HepG2 (cell line): ENCODE measurements around the gene TRMT2A. TPM values are rescaled to one million over a fixed set of nuclear protein-coding genes. Genes with fewer than 3 reads are reported as not detected.

Source experiments
- GTF2F1 ChIP-seq: fragments of 150-350 bp; IDR thresholded peaks from 2 replicates; pipeline ENCODE4 v1.6.1; 2014; ENCODE audit warnings: low read length
- HES4 ChIP-seq: sonication (generic); formaldehyde crosslinking; IDR thresholded peaks from 2 replicates; pipeline ENCODE4 v1.9.0; 2021; ENCODE audit warnings: mild to moderate bottlenecking, missing genetic modification reagents, borderline replicate concordance
- HNF1B ChIP-seq: sonication (generic); formaldehyde crosslinking; IDR thresholded peaks from 2 replicates; pipeline ENCODE4 v1.5.1; 2020; ENCODE audit warnings: mild to moderate bottlenecking, moderate library complexity, missing genetic modification reagents
- MIER3 ChIP-seq: IDR thresholded peaks from 2 replicates; pipeline ENCODE4 v1.6.1; 2016; ENCODE audit warnings: missing compliant biosample characterization, borderline replicate concordance
- MLXIP ChIP-seq: sonication (generic); formaldehyde crosslinking; IDR thresholded peaks from 2 replicates; pipeline ENCODE4 v1.9.0; 2021; ENCODE audit warnings: missing genetic modification reagents, borderline replicate concordance
- NFE2L2 ChIP-seq: fragments of 150-350 bp; IDR thresholded peaks from 2 replicates; pipeline ENCODE4 v1.6.1; 2014; ENCODE audit warnings: low read length
- SMARCC2 ChIP-seq: fragments of 450-650 bp; IDR thresholded peaks from 2 replicates; pipeline ENCODE4 v1.6.1; 2017; ENCODE audit warnings: antibody characterized with exemption, mild to moderate bottlenecking
- SMC3 ChIP-seq: IDR thresholded peaks from 2 replicates; pipeline ENCODE4 v1.6.1; 2011; ENCODE audit warnings: low read length, improper control_type of control experiment
- SYNCRIP ChIP-seq: fragments of 200-400 bp; formaldehyde crosslinking; IDR thresholded peaks from 2 replicates; pipeline ENCODE4 v1.6.1; 2018; ENCODE audit warnings: mild to moderate bottlenecking, low read depth, low read length; ENCODE audit not compliant: insufficient read depth
- TBP ChIP-seq: sonication (generic); formaldehyde crosslinking; IDR thresholded peaks from 2 replicates; pipeline ENCODE4 v1.5.0; 2020; ENCODE audit warnings: missing genetic modification reagents
- ZNF121 ChIP-seq: sonication (generic); formaldehyde crosslinking; IDR thresholded peaks from 2 replicates; pipeline ENCODE4 v1.5.0; 2020; ENCODE audit warnings: mild to moderate bottlenecking, missing genetic modification reagents
- ZNF644 ChIP-seq: IDR thresholded peaks from 2 replicates; pipeline ENCODE4 v1.6.1; 2016; ENCODE audit warnings: low read depth
- ZNF772 ChIP-seq: sonication (generic); formaldehyde crosslinking; IDR thresholded peaks from 2 replicates; pipeline ENCODE4 v1.5.0; 2020; ENCODE audit warnings: mild to moderate bottlenecking, missing genetic modification reagents
- polyA plus RNA-seq, 8 experiments: library from polyadenylated mRNA; depleted of rRNA in 3 of 8; stranded (reverse) in 7 of 8; unstranded in 1 of 8; fragments of >200 nt; fragmentation: Illumina TruSeq in 4 of 8; extraction: Trizol in 4 of 8; gene quantifications; 2 replicates each; pipeline versions ENCODE4 v1.2.1 to v1.2.3, GENCODE V29; 2011 to 2016; ENCODE audit warnings: low read depth in 4 of 8, missing spikeins in 1 of 8, mixed read lengths in 1 of 8; ENCODE audit not compliant: insufficient read depth in 1 of 8
- total RNA-seq, 5 experiments: library from RNA; depleted of rRNA; stranded (reverse); fragments of >200 nt; fragmentation: Illumina TruSeq; extraction: Trizol; gene quantifications; 2 replicates each; pipeline ENCODE4 v1.2.3, GENCODE V29; 2016; ENCODE audit warnings: low read depth in 1 of 5
- TF ChIP-seq, protein P1 (sequence below): sonication (generic); formaldehyde crosslinking; IDR thresholded peaks from 2 replicates; pipeline ENCODE4 v1.4.0; 2020; ENCODE audit warnings: missing genetic modification reagents, borderline replicate concordance
- TF ChIP-seq, protein P2 (sequence below): IDR thresholded peaks from 2 replicates; pipeline ENCODE4 v1.6.1; 2016; ENCODE audit warnings: low read depth

The TRMT2A gene
- total and polyA plus RNA-seq, 2 of the 13 experiments (the other 11 are each of a cell fraction or from before 2014, with no cell fraction given), result 24.0 to 30.3 TPM

GRCh38 chr22:20116951-20117632, at the start of gene TRMT2A (continued):
- TF ChIP-seq, protein P1, sequence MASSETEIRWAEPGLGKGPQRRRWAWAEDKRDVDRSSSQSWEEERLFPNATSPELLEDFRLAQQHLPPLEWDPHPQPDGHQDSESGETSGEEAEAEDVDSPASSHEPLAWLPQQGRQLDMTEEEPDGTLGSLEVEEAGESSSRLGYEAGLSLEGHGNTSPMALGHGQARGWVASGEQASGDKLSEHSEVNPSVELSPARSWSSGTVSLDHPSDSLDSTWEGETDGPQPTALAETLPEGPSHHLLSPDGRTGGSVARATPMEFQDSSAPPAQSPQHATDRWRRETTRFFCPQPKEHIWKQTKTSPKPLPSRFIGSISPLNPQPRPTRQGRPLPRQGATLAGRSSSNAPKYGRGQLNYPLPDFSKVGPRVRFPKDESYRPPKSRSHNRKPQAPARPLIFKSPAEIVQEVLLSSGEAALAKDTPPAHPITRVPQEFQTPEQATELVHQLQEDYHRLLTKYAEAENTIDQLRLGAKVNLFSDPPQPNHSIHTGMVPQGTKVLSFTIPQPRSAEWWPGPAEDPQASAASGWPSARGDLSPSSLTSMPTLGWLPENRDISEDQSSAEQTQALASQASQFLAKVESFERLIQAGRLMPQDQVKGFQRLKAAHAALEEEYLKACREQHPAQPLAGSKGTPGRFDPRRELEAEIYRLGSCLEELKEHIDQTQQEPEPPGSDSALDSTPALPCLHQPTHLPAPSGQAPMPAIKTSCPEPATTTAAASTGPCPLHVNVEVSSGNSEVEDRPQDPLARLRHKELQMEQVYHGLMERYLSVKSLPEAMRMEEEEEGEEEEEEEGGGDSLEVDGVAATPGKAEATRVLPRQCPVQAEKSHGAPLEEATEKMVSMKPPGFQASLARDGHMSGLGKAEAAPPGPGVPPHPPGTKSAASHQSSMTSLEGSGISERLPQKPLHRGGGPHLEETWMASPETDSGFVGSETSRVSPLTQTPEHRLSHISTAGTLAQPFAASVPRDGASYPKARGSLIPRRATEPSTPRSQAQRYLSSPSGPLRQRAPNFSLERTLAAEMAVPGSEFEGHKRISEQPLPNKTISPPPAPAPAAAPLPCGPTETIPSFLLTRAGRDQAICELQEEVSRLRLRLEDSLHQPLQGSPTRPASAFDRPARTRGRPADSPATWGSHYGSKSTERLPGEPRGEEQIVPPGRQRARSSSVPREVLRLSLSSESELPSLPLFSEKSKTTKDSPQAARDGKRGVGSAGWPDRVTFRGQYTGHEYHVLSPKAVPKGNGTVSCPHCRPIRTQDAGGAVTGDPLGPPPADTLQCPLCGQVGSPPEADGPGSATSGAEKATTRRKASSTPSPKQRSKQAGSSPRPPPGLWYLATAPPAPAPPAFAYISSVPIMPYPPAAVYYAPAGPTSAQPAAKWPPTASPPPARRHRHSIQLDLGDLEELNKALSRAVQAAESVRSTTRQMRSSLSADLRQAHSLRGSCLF (CRISPR knock-in tag), result no peak
- TF ChIP-seq HNF1B (CRISPR knock-in tag), result peak; percentile 55; the same call in 1 of the 2 replicates
- TF ChIP-seq SMARCC2, result no peak
- TF ChIP-seq ZNF772, result peak; percentile 91
- no peak for TF ChIP-seq SYNCRIP
- no peak; the same call in 1 of the 2 replicates for TF ChIP-seq MIER3 (CRISPR knock-in tag)
- no peak for TF ChIP-seq HES4
- no peak for TF ChIP-seq MLXIP (CRISPR knock-in tag)
- TF ChIP-seq GTF2F1, result no peak
- TF ChIP-seq NFE2L2, result no peak
- TF ChIP-seq ZNF644 (CRISPR knock-in tag), result 0 out of 2 replicates have a peak, but pooled peaks have one; percentile 8
- TF ChIP-seq TBP (CRISPR knock-in tag), result no peak
- no peak for TF ChIP-seq ZNF121 (CRISPR knock-in tag)
- no peak for TF ChIP-seq SMC3
- TF ChIP-seq, protein P2, sequence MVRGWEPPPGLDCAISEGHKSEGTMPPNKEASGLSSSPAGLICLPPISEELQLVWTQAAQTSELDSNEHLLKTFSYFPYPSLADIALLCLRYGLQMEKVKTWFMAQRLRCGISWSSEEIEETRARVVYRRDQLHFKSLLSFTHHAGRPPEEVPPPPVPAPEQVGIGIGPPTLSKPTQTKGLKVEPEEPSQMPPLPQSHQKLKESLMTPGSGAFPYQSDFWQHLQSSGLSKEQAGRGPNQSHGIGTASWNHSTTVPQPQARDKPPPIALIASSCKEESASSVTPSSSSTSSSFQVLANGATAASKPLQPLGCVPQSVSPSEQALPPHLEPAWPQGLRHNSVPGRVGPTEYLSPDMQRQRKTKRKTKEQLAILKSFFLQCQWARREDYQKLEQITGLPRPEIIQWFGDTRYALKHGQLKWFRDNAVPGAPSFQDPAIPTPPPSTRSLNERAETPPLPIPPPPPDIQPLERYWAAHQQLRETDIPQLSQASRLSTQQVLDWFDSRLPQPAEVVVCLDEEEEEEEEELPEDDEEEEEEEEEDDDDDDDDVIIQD, result no peak
